ENCODE measurements around the gene CCDC146. TPM values are rescaled to one million over a fixed set of nuclear protein-coding genes. Genes with fewer than 3 reads are reported as not detected.

CCDC146 gene
- total RNA-seq, 1 donor from 2014 or later, result 2.1 TPM

DNA sequence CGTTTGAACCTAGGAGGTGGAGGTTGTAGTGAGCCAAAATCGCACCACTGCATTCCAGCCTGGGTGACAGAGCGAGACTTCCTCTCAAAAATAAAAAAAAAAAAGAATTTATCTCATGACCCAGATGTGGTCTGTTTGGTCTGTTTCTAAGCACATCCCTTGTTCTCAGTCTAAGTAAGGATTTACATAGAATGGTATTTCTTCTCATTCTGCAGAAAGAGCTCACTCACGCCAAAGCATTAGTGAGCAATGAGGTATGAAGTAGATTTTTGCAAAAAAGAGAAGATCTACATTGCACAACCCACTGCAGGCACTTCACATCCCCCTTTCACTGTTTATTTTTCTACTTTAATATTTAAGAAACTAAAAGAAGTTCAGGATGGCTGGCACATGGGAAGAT is 153.7 kb downstream of the CCDC146 start:
- TF ChIP-seq, protein P1, sequence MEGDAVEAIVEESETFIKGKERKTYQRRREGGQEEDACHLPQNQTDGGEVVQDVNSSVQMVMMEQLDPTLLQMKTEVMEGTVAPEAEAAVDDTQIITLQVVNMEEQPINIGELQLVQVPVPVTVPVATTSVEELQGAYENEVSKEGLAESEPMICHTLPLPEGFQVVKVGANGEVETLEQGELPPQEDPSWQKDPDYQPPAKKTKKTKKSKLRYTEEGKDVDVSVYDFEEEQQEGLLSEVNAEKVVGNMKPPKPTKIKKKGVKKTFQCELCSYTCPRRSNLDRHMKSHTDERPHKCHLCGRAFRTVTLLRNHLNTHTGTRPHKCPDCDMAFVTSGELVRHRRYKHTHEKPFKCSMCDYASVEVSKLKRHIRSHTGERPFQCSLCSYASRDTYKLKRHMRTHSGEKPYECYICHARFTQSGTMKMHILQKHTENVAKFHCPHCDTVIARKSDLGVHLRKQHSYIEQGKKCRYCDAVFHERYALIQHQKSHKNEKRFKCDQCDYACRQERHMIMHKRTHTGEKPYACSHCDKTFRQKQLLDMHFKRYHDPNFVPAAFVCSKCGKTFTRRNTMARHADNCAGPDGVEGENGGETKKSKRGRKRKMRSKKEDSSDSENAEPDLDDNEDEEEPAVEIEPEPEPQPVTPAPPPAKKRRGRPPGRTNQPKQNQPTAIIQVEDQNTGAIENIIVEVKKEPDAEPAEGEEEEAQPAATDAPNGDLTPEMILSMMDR (IDR thresholded peaks at IDR 0.05; ENCODE audit: insufficient read depth, low read length, severe bottlenecking), result no peak
- H3K4me3 ChIP-seq (ENCODE audit: low read depth, low read length), result no peak overlapping the region
- H3K27me3 ChIP-seq (ENCODE audit: control insufficient read depth, insufficient read depth, low read length), result no peaks in the 10 kb centered on the region
- no peaks in the 10 kb centered on the region for H3K36me3 ChIP-seq (ENCODE audit: control insufficient read depth, insufficient read depth, low read length)
- no peak for DNase-seq (ENCODE audit: low read depth)
- no peak for FAIRE-seq

DNA sequence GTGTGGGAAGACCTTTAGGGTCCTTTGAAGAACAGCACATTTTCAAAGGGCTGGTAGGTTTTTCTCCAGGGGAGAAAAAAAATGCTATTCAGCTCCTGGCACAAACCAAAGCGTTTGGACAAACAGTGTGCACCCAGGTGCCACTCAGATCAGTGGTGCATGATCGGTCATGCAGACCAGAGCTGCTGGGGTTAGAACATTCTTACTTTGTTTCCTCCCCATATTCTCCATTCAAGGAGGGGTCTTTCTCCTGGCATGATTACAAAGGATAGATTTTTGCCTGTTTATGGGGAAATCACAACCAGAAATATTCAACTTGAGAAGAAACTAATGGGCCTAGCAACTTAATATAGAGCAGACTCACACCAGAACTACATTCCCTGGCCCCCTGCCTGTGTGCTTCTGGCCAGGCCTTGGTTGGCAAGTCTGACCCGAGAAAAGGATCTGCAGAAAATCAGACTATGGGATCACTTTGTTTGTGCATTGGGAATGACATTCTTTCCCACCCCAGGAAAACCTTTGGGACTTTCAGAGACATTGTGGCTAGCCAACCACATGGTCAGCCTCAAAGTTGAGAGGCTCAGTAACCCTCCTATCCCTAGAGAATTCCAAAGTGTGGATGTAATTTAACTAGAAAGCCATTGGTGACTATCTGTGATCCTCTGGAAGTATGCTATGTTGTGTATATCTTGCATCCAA is 159.5 kb downstream of the CCDC146 start:
- TF ChIP-seq, protein P1 (IDR thresholded peaks at IDR 0.05; ENCODE audit: insufficient read depth, low read length, severe bottlenecking), result no peak
- FAIRE-seq (no peak), DNase-seq (ENCODE audit: low read depth) (no peak)
- Histone ChIP-seq H3K4me3 (ENCODE audit: low read depth, low read length) (no peak overlapping the region), H3K27me3 (ENCODE audit: control insufficient read depth, insufficient read depth, low read length) (no peaks in the 10 kb centered on the region), H3K36me3 (ENCODE audit: control insufficient read depth, insufficient read depth, low read length) (no peaks in the 10 kb centered on the region)

DNA sequence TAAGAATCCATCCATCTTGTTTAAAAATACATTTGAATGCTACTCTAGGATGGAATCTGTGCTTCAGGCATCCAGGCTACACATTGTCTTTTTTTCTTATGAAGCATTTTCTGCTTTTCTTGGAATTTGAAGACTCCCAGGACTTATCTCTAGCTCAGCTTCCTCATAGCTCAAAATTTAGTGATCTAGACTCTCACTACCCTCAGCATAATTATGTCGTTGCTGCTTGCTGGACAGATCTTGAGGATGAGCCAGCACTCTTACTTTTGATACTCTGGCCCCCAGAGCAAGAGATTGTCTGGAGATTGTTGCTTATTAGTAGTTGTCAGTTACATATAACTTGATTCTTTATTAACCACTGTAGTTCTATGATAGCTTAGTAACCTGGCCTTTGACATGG is 160.5 kb downstream of the CCDC146 start:
- no peaks in the 10 kb centered on the region for H3K36me3 ChIP-seq (ENCODE audit: control insufficient read depth, insufficient read depth, low read length)
- no peaks in the 10 kb centered on the region for H3K27me3 ChIP-seq (ENCODE audit: control insufficient read depth, insufficient read depth, low read length)
- TF ChIP-seq, protein P1 (IDR thresholded peaks at IDR 0.05; ENCODE audit: insufficient read depth, low read length, severe bottlenecking), result no peak
- no peak overlapping the region for H3K4me3 ChIP-seq (ENCODE audit: low read depth, low read length)
- DNase-seq (ENCODE audit: low read depth) (no peak), FAIRE-seq (no peak)

DNA sequence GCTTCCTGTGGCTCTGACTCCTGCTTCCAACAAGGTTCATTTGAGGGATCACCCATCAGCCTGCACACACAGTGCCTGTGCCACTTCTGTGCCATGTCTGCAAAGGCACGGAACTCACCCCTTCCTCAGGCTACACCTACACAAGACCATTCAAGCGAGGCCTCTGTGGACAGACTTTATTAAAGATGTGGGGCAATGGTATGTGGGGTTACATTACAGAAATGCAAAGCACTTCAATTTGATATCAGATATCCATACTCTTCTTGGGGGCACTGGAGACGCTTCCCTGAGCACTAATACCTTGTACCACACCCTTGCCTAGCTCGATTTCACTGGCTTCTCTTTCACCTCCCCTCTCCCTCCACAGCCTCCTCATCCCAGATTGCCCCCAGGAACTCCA is 161.6 kb downstream of the CCDC146 start:
- no peak for FAIRE-seq
- no peak for DNase-seq (ENCODE audit: low read depth)
- TF ChIP-seq, protein P1 (IDR thresholded peaks at IDR 0.05; ENCODE audit: insufficient read depth, low read length, severe bottlenecking), result no peak
- Histone ChIP-seq H3K27me3 (ENCODE audit: control insufficient read depth, insufficient read depth, low read length) (no peaks in the 10 kb centered on the region), H3K36me3 (ENCODE audit: control insufficient read depth, insufficient read depth, low read length) (no peaks in the 10 kb centered on the region), H3K4me3 (ENCODE audit: low read depth, low read length) (no peak overlapping the region)

DNA sequence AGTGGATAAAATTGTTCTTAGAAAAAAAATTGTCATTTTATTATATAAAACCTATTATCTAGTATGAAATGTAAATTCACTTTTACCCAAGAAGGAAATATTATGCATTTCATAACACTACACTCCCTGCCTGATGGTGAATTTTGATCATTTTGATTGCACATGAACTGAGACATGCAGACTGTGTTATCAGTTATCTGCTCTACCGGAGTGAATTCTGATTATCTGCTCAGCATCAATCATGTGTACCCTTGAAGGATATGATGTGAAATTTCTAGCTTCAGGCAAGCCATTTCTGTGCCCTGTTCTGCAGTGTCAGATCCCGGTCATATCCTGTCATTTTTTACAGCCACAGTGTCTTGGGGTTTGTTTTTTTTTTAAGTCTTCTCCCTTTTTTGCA is 162.2 kb downstream of the CCDC146 start:
- H3K4me3 ChIP-seq (ENCODE audit: low read depth, low read length), result no peak overlapping the region
- TF ChIP-seq, protein P1 (IDR thresholded peaks at IDR 0.05; ENCODE audit: insufficient read depth, low read length, severe bottlenecking), result no peak
- no peak for FAIRE-seq
- H3K27me3 ChIP-seq (ENCODE audit: control insufficient read depth, insufficient read depth, low read length), result no peaks in the 10 kb centered on the region
- H3K36me3 ChIP-seq (ENCODE audit: control insufficient read depth, insufficient read depth, low read length), result no peaks in the 10 kb centered on the region
- DNase-seq (ENCODE audit: low read depth), result no peak
